HG03469 (cell line): ENCODE data around the gene C16orf78.

Experiments used
- ATAC-seq: cut with Tn5 transposase; IDR thresholded peaks from one replicate; pipeline ENCODE4 v1.9.1; 2021; ENCODE audit warnings: mild to moderate bottlenecking, moderate library complexity, moderate number of reproducible peaks; ENCODE audit not compliant: unreplicated experiment

The C16orf78 gene

DNA sequence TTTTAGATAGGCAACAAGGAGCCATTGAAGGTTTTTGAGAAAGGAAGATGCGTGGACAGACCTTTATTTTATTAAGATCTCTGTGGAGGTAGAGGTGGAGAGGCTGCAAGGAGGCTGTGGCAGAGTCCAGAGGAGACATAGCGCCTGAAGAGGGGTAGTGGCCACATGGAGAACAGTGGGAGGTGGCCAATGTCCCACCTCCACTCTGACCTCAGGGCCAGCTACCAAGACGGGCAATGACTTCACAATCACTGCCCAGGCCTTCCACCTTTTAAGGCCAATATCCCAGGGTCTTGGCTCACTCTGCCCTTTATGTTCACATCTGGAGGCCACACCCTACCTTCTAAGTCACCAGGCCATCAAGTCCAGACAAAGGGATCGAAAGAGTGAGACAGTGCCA lies at the start of gene C16orf78:
C16orf78 (plus strand) TSS at position 301 of the 400 bp plus-strand sequence. CDS start 136 bp downstream, outside the sequence.
- no peak for ATAC-seq

GRCh38 chr16:49324703-49325102 lies 48.9 kb upstream of the C16orf78 start:
- no peak for ATAC-seq

- ATAC-seq: no peak
Measured at GRCh38 chr16:49327466-49327865, 46.1 kb upstream of the C16orf78 start.

DNA sequence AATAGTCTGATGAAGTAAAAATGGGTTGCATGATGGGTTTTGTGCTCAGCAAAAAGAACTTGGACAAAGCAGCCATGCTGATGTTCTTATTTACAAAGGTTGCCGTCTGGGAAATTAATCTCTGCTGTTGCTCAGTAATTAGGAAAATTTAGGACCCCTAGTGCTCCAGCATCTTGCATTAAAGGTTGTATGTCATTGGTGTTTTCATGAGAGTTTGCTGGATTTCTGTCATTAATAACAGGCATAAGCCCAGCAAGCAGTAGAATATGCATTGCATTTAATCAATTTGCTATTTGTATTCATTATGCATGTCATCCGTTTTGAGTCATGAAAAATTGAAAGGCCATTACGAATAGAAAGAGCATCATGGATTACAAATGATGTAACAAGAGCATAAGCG lies 45.3 kb upstream of the C16orf78 start:
- ATAC-seq: no peak

DNA sequence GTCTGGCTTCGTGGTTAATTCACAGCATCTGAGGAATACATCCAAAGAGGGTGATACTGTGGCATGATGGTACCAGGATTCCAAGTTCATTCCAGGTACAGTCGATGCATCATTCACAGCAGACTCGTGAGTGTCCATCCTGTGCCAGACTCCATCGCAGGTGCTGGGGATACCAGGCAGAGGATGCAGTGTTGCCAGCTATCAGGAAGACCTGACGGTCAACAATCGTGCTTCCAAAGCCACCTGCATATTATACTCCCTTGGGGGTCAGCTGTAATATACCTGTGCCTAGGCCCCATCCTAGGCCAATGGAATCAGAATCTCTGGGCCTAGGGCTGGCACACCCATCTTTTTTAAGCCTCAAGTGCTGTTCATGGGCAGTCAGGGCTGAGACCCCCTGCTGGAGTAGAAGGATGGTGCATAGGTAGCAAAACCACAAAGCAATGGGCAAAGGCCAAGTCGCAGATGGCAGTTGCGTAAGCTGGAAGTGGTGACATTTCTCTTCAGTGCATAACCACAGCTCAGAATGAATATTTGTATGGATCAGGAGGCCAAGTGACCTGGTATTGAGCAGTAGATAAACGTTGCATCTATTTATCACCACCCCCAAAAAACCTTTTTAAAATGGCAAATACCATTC lies 42.9 kb upstream of the C16orf78 start:
- no peak for ATAC-seq

DNA sequence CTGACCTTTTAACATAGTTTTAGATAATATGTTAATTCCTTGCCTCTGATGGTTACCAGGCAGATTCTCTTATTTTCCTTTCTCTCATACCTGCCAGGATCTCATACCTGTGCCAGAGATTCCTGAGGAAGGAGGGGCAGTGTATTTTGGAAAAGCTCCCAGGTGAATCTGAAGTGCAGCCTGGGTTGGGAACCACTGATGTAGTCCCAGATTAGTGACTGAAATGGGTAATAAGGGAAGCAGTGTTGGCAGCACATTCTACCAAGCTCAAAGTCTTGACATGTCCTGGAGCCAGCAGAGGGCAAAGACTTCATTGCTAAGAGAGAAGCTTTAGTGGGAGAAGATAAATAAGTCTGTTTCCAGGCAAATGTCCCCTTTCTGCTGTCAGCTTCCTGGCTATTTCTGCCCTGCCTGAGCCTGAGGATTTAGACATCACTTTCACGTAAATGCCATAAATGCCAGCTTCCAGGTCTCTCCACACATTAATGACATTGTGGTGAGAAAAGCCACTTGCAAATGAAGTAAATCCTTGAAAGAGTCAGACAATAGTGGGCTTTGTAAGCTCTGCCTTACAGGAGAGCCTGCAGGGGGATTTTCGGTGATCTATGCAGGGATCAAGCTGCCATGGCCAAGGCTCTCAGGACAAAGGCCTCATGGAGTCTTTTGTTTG lies 40.9 kb upstream of the C16orf78 start:
- ATAC-seq: no peak

DNA sequence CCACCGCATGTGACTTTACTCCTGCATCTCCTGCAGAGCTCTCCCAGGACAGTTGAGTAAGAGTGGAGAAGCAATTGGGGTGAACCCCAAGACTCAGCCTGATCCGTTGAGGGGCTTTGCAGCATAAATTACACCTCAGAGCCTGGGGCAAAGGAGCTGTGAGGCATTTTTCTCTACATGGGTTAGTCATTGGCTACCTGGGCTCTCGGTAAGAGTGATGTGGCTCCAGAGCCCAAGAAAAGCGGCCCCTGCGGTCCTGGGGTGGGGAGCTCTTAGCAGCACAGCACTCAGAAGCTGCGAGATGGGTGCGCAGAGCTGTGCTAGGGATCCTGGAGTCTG lies 40.4 kb upstream of the C16orf78 start:
- ATAC-seq: no peak

GRCh38 chr16:49335828-49336227 lies 37.8 kb upstream of the C16orf78 start:
- no peak for ATAC-seq

GRCh38 chr16:49336581-49336980 lies 37.0 kb upstream of the C16orf78 start:
- no peak for ATAC-seq

- ATAC-seq: no peak
Measured at GRCh38 chr16:49337814-49338350, 35.7 kb upstream of the C16orf78 start.

DNA sequence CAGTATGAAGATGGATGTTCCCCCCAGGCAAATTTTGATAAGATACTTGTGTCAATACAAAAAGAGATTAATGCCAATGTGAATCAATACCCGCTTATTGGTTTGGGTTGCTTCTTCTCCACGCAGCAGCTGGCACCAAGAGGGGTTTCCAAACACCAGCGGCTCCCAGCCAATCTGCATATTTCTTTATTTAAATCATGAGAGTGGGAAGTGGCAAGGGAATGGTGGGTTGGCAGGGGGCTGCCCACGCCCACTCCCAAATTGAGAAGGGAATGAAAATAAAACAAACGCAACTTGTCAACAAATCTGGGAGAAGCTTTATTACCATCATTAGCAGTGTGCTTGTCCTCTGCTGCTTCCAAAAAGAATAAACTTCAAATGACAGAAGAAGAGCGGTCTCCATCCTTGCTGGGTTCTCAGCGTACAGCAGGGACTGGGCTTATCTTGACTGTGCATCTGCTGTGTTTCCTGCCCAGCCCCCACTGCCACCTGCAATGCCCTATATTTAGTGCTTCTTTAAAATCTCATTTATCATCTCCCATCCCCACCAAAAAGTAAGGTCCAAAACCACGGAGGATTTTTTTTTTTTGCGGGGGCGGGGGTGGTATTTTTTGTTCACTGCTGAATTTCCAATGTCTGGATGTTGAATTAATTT lies 34.9 kb upstream of the C16orf78 start:
- no peak for ATAC-seq

DNA sequence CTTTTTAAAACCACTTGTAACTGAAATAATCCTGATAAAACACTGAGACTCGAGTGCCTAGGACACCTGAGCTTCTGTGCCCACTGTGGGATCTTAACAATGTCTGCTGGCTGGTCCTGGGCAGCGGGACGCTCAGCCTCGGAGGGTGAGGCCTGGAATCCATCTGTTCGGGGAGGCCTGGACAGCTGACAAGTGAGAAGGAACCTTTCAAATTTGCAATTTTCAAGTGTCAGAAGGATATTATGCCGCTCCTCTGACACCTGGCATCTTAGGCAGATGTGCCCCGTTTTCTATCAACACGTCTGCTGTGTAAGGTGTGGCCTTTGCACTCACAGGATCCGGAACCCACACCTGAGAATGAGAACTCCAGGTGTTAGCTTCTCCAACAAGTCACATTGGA lies 33.1 kb upstream of the C16orf78 start:
- ATAC-seq: no peak

GRCh38 chr16:49341706-49342105 lies 31.9 kb upstream of the C16orf78 start:
- no peak for ATAC-seq

DNA sequence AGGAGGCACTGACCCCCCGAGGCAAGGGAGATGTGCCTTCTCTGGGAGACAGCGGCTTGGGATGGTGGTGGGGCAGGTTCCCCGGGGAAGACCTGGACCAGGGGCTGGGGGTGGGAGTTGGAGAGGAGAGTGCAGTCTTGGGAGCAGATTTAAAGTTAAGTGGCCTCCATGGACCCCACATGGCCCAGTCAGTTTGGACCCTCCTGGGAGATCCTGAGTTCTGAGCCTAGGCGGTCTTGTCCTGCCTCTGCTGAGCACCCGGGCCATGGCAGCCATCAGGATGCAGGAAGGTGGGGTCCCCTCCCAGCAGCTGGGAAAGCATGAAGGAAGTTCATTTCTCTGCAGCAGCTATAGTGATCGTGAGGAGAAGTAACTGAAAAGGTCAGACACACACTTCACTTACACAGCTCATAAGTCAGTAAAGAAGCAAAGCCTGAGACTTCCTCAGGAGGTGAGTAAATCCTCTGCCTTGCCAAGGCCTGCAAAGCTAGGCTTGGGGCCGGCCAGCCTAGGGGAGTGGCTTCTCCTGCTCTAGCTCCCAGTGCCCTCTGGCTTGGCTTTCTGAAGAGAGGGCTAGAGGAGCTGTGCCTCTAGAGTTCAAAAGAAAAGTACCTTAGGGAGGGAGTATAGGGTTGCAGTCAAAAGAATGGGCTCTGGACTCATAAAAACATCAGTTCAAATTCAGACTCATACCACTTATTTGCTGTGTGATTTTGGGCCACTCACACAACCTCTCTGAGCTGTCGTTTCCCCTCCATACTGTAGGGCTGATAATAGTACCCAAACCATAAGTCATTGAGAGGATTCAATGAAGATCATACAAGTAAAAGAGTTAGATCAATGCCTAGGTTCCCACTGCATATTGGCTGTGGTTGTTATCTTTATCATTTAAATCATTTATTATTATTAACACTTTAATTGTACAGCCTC lies 31.0 kb upstream of the C16orf78 start:
- no peak for ATAC-seq

DNA sequence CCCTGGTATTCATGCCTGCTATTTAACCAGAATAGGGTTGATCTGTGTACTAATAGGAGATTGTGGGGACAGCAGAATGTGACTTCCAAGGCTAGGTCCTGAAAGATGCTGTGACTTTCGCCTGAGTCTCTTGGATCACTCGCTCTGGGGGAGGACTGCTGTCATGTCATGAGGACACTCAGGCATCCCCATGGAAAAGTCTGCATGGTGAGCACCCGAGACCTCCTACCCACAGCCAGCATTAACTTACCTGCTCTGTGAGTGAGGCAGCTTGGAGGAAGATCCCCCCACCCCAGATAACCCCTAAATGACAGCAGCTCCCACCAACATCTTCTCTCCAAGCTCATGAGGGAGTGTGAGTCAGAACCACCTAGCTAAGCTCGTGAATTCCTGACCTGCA lies 30.3 kb upstream of the C16orf78 start:
- ATAC-seq: no peak

GRCh38 chr16:49344401-49344800 lies 29.2 kb upstream of the C16orf78 start:
- ATAC-seq: no peak

- no peak for ATAC-seq
Measured at GRCh38 chr16:49345829-49346228, 27.8 kb upstream of the C16orf78 start.

DNA sequence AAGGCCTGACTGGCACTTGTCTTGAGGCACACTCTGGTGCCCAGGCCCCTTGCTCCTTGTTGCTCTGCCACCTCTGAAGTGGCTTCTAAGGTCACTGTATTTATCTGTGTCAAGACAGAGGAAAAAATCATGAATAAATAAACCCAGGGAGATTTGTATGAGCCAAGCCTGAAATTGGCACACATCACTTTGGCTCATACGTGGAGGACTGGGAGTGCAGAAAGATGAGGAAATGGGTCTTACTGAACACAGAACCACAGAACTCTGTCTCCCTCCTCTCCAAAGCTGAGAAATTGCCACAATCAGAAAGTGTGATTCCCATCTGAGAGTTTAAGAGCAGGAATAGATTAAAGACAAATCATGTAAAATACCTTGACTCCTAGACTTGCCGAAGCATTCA lies 27.1 kb upstream of the C16orf78 start:
- ATAC-seq: no peak

DNA sequence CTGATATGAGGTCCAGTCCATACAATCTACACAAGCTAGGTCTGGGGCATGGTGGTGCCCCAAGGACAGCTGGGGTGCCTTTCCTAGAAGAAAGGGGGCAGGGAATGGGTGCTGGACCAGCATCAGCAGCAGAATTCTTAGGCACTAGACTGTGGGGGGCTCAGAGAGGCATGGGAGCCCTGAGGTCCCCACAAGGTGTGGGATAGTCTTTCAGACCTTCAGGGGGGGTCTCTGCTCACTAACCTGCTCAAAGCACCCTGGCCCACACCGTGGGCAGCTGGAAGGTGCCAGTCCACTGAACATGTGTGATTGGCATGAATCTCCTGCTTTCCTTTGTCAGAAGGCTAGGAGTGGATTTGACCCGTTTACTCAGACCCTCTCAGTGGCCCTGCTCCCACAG lies 26.1 kb upstream of the C16orf78 start:
- no peak for ATAC-seq

DNA sequence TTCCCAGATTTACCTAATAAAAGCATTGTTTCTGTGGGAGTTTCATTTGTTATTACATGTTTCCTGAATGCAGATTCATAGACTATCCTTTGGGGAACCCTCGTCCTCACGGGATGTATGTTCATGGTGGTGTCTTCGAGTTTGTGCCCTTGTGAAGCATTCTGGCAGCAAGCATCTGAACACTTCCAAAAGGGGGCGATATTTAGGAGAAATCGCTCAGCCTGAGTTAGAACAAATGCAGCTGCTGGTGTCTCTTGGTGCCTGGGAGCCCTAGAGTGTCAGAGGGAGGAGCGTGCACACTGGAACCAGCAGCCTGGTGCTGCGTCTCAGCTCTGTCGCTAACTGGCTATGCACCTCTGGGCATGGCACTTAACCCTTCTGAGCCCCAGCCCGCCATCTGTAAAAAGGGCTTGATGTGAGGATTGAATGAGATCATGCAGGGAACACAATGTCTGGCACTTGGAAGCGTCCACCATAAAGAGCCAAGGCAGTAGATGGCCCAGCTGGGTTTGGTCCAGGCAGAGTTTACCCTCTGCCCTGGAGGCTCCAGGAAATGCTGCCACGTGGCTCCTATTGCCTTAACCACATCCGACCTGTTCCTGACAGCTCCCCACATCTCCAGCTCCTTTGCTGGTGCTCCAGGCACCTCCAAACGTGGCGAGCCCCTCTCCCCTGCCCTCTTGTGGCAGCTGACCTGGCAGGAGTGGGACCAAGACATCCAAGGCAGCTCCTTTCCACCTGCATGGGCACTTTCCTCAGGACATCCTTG lies 25.0 kb upstream of the C16orf78 start:
- ATAC-seq: no peak
